CMK (cell line): ENCODE measurements around the gene ROBO4.

Source experiments
- DNase-seq: peaks from one replicate; pipeline ENCODE4 v3.0.0-alpha.2; 2010; ENCODE audit warnings: low read depth

ROBO4 gene

DNA sequence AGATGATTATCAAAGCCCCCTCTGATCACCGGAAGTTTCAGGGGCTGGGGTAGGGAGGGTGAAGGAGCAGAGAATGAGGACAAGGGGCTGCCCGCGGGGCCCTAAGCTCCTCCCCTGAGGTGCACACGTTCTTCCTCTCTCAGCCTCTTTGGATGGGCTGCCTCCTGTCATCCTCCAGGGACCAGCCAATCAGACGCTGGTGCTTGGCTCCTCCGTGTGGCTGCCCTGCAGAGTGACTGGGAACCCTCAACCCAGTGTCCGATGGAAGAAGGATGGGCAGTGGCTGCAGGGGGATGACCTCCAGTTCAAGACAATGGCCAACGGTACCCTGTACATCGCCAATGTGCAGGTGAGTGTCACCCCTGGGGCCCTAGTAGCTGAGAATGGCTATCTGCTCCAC lies 24.9 kb downstream of the ROBO4 start:
- no peak for DNase-seq

- no peak for DNase-seq
These were observed 25.4 kb downstream of the ROBO4 start for GRCh38 chr11:124872280-124872679.

GRCh38 chr11:124870430-124870829 lies 27.2 kb downstream of the ROBO4 start:
- DNase-seq = no peak

DNA sequence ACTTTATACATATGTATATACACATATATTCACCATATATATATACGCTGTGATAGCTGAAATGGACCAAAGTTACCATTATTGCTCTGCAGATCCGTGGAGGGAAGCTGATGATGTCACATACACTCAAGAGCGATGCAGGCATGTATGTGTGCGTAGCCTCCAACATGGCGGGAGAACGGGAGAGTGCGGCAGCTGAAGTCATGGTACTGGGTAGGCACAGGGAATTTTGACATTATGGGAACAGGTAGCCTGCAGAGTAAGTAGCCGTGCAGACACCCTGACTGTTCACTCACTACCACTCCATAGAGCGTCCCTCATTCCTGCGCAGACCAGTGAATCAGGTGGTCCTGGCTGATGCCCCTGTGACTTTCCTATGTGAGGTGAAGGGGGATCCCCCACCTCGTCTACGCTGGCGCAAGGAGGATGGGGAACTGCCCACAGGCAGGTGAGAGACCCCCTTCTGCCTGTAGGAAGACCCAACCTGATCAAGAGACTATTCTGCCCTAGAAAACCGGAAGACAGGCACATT lies 27.7 kb downstream of the ROBO4 start:
- DNase-seq = no peak

DNA sequence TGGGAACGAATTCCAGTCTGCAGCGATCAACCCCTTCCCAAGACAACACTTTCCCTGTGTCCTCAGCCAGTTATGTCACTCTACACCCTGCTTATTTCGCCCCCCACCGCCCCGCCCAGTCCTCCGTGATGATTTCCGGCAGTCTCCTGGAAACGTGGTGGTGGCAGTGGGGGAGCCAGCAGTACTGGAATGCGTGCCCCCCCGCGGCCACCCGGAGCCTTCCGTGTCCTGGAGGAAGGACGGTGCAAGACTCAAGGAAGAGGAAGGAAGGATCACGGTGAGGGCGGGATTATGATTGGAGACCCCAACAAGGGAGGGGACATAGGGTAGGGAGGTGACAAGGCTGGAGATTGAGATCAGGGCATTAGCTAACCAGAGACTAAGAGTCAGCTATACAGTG lies 28.3 kb downstream of the ROBO4 start:
- no peak for DNase-seq

DNA sequence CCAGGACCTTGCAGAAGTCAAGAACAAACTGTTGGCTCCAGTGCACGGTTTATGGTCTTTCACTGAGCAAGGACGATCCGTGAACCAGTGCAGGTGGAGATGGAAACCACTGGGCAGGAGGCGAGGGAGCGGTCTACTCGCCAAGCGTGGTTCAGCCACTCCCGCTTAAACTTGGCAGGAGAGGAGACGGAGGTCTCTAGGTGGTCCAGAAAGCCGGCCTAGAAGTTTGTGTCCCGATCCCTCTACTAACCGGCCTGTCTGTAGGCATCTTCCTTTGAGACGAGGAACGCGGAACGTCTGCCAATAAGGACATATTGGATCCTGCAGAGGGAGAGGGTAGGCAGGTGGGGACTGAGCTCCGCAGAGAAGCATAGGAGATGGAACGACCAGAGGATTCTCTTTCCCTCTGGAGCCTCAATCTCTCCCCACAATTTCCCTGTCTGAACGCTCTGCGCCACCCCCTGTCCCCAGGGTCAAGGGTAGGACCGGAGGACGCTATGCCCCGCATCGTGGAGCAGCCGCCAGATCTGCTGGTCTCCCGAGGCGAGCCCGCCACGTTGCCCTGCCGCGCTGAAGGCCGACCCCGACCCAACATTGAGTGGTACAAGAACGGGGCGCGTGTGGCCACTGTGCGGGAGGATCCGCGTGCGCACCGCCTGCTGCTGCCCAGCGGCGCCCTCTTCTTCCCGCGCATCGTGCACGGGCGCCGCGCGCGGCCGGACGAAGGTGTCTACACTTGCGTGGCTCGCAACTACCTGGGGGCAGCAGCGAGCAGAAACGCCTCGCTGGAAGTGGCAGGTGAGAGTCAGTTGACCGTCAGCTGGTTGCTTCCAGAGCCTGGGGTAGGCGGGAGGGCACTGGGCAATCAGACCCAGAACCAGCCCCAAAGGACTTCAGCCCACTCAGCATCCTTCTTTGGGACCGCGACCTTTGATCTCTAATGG lies 29.1 kb downstream of the ROBO4 start:
- no peak for DNase-seq

DNA sequence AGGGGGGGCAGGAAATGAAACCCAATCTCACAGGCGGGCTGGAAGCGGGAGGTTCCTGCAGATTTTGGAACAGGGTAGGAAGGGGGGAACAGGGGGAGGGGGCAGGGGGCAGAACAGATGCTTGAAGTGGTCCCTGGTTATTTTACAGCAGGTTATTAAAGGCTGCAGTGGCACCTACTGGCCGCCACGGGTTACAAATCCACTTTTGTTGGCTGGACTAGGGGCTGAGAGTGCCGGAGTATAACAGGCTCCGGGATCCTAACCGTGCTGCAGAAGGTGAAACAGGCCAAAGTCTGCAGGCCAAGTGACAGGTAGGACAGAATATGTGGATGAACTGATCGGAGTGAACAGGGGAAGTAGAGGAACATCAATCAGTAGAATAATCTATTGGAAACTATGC lies 30.0 kb downstream of the ROBO4 start:
- DNase-seq = no peak

- no peak for DNase-seq
These were observed 31.5 kb downstream of the ROBO4 start for GRCh38 chr11:124865902-124866851.

- DNase-seq = no peak
These were observed 32.3 kb downstream of the ROBO4 start, which contains the start of gene ROBO3 for GRCh38 chr11:124865181-124865901. Gene ROBO3, plus strand, starts transcription at chr11:124865432. Its CDS starts 146 bp downstream, at chr11:124865578.

DNA sequence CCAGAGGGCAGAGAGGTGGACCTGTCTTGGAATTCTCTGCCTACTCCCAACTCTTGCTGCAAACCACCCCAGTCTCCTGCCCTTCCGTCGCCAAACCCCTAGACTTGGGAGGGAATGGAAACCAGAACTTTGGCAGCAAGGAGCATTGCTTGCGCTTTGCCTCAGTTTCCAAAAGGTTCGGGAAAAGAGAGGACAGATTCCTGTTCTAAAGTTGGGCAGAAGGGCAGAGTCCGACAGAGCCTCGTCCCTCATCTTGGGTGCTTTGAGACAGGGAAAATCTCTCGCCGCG lies 32.8 kb downstream of the ROBO4 start:
- no peak for DNase-seq

DNA sequence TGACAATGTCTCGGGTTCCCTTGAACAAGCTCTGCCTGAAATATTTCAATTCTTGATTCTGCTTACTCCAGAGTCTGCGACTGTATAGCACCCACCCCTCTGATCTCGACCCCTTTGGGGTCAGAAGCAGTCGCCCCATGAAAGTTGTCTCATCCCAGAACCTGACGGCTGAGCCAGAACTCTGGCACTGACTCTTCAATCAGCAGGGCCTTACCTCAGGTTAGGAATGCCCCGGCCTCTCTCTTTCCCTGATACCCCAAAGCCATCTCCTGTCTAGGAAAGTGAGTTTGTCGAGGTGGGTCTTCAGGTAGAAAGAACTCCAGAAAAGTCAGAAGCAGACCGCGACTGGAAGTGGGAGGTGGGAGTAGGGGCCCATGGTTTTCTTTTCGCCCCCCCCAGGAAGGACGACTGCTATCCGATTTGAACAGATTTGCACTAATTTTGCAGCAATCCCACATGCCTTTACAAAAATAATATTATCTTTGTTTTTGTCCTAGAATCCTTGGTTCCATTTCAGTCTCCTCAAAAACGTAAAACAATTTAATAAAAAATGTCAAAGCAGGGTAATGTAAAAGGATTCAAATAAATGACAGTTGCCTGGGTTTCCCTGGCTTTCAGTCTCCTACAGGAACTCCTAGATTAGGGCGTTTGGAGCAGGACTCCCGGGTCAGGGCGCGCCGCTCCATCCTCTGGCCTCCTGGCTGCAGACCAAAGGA lies 33.3 kb downstream of the ROBO4 start:
- no peak for DNase-seq

- no peak for DNase-seq
These were observed 33.9 kb downstream of the ROBO4 start for GRCh38 chr11:124863826-124864165.

DNA sequence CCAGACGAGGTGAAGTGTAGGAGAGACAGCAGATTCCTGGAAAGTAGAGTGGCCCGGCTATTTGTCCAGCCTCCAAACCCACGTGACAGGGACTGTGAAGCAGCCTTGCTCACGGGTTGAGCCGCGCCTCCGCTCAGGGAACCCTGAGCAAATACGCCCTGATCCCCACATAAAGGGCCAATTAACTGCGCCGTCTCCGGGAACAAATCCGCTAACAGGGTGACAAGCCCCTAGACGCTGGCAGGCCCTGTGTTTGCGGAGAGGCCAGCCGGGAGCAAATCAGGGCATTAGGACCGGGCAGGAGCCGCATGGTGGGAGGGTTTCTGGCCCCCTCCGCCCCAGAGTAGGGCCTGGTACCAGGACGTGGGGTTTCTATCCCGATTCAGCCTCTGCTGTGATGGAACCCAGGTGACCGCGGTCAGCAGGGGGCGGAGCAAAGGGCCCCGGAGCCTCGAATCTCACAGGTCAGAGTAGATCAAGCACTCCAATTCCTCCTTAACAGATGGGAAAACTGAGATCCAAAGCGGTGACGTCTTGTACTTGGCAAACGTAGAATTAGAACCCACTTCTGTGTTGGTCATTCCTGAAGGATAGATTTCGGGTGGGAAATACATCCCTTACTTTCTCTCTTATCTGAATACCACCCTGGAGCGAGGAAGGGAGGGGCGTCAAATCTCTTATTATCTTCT lies 34.4 kb downstream of the ROBO4 start:
- DNase-seq = no peak

DNA sequence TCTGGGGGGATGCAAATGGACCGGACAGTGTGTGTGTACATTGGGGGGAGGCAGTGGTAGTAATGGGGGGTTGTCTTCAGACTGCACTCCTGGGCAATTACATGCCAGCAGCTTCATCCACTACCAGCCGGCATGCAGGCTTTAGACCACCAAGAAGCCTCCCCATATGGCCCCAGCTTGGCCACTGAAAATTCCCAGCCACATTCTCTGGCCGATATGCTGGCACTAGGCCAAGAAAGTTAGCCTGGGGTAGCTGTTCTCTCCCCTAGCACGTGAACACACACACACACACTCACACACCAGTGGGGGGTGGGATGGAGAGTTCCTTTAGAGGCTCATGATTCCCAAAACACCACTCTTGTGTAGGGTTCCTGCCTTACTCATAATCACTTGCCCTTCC lies 36.0 kb downstream of the ROBO4 start:
- no peak for DNase-seq

DNA sequence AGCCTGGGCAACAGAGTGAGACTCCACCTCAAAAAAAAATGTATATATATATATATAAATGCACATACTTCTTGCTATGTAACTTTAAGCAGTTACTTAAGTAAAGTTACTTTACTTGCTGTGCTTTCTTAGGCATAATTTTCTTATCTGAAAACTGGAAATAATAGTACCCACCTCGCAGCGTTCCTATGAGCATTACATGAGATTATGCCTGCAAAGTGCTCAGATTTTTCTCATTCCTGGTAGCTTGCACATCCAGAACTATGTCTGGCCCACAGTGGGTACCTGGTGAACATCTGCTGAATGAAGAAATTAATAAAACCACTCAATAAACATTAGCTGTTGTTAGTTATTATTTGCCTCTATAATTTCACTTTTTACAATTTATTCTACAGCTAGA lies 38.5 kb downstream of the ROBO4 start:
- no peak for DNase-seq

DNA sequence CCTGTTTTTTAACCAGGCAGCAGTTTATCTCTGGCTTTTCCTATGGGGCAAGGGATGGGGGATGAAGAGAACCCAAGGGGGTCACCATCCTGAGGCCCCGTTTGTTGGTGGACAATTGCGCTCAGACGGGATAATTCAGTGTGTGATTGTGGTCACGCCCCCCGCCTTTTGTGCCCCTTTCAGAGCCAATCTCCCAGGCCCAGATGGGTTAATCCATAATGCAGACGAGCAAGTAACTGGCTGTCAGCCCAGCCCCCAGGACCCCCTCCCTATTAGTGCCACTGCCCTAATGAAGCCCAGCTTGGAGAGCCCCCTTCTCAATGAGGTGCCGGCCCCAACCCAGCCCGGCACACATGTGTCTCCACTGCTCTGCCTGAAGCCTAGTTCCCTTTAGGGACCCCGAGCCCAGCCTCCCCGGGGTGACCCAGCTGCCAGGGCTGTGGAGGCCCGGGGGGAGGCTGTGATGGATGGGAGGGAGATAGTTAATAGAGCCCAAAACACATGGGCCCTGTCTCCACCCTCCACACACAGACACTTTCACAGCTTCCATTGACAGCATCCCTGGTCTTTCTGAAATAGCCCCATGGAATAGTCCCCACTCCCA lies 51.5 kb downstream of the ROBO4 start:
- DNase-seq = no peak

DNA sequence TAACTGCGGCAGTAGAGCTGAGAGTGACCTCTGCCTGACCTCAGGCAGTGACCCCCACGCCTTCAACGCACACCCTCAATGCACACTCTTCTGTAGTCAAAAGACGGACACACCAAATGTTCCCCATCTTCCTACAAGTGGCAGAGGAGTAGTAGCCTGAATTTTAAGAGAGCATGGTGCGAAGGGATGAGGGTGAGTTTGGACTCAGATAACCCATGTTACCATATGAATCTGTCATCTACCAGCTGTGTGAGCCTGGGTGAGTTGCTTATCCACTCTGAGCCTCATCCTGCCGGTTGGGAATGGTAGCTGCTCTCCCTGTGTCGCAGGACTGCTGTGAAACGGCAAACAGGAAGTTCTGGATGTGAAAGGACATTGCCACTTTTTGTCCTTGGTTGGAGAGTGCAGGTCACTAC lies 53.0 kb downstream of the ROBO4 start:
- no peak for DNase-seq

- DNase-seq = no peak
These were observed 54.1 kb downstream of the ROBO4 start for GRCh38 chr11:124843616-124843910.

- DNase-seq = no peak
These were observed 55.4 kb downstream of the ROBO4 start for GRCh38 chr11:124842305-124842704.

DNA sequence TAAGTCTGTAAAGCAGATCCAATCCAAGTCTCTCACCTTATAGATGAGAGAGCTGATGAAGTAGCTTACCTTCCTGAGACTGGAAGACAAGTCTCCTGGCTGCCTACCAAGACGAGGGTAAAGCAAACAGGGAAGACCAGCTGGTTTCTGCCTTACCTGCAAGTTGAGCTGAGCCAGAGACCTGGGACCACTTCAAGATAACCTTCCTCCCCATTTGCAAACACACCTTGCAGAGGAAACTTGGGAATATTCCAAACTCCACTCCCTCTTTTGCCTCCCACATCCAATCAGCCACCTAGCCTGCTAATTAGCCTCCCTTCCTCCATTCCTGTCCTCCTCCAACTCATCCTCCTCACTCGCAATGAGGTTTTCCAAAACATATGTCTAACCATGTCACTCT lies 55.8 kb downstream of the ROBO4 start:
- DNase-seq = no peak

DNA sequence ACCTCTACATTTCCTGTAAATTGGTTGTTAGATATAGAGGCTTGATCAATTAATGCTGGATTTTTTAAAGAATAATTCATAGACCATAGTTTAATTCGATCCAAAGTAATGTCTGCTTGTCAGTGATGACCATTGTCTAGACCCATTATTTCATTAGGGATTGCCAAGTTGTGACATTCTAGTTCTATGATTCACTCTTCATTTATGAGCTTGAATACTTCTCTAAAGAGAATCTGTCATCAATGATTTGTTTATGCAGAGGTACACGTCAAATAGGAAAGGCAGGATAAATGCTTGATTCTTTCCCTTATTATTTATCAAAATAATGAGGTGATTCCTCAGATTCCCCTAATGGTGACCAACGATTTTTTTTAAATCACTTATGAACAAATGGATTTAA lies 56.5 kb downstream of the ROBO4 start:
- DNase-seq = no peak
